ENCODE data around the gene ADAMTS10.

DNA sequence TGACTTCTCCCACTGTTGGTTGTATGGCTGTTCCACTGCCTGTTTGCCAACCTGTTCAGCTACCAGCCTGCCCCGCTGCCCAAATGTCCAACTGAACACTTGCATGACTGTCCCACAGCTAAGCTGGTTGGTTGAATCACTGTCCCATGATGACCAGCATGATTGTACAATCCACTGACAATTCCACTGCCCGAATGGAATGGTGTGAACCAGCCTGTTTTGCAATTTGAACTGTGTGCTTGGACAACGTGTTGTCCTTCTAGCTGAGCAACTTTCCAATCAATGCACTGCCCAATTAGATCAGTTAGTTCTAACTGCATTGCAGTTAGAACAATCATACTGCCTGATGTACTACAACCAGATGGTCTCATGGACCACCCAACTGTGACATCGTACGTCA lies 8.7 kb downstream of the ADAMTS10 start:
- TF ChIP-seq, protein P1, sequence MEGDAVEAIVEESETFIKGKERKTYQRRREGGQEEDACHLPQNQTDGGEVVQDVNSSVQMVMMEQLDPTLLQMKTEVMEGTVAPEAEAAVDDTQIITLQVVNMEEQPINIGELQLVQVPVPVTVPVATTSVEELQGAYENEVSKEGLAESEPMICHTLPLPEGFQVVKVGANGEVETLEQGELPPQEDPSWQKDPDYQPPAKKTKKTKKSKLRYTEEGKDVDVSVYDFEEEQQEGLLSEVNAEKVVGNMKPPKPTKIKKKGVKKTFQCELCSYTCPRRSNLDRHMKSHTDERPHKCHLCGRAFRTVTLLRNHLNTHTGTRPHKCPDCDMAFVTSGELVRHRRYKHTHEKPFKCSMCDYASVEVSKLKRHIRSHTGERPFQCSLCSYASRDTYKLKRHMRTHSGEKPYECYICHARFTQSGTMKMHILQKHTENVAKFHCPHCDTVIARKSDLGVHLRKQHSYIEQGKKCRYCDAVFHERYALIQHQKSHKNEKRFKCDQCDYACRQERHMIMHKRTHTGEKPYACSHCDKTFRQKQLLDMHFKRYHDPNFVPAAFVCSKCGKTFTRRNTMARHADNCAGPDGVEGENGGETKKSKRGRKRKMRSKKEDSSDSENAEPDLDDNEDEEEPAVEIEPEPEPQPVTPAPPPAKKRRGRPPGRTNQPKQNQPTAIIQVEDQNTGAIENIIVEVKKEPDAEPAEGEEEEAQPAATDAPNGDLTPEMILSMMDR (IDR thresholded peaks at IDR 0.05; ENCODE audit: poor library complexity) = no peak
- TF ChIP-seq EZH2phosphoT487 (IDR thresholded peaks at IDR 0.05; ENCODE audit: low read depth, severe bottlenecking, unreplicated experiment) (no peak), EZH2 (IDR thresholded peaks at IDR 0.05; ENCODE audit: borderline replicate concordance) (no peak)
